Liver (tissue), 9 donors: ENCODE data around the gene IFT80. TPM values are rescaled to one million over a fixed set of nuclear protein-coding genes. Genes with fewer than 3 reads are reported as not detected.

Experiments used
- DNase-seq: peaks from one replicate; pipeline ENCODE4 v3.0.0-alpha.2; 2017; ENCODE audit warnings: low spot score
- H3K27ac ChIP-seq, 2 donors: one replicate each; pipeline ENCODE4 v1.7.0; 2013; ENCODE audit warnings: inconsistent platforms in 2 of 2, low read length in 2 of 2, control low read depth in 1 of 2, low read depth in 1 of 2, mild to moderate bottlenecking in 1 of 2
- H3K27me3 ChIP-seq, 4 donors: one replicate each; pipeline versions ENCODE4 v1.6.1 to v1.7.0; 2013; ENCODE audit warnings: low read length in 3 of 4, inconsistent platforms in 1 of 4, mild to moderate bottlenecking in 1 of 4, moderate library complexity in 1 of 4; ENCODE audit not compliant: control insufficient read depth in 4 of 4, insufficient read depth in 4 of 4
- H3K36me3 ChIP-seq, 4 donors: one replicate each; pipeline versions ENCODE4 v1.6.1 to v1.7.0; 2013; ENCODE audit warnings: low read length in 3 of 4, mild to moderate bottlenecking in 3 of 4, low read depth in 1 of 4, moderate library complexity in 1 of 4; ENCODE audit not compliant: control insufficient read depth in 4 of 4, insufficient read depth in 3 of 4
- H3K4me1 ChIP-seq, 4 donors: one replicate each; pipeline versions ENCODE4 v1.6.1 to v1.7.0; 2013; ENCODE audit warnings: low read length in 3 of 4, mild to moderate bottlenecking in 3 of 4, moderate library complexity in 1 of 4; ENCODE audit not compliant: control insufficient read depth in 4 of 4, insufficient read depth in 4 of 4
- H3K4me3 ChIP-seq, 3 donors: one replicate each; pipeline versions ENCODE4 v1.6.1 to v1.7.0; 2013; ENCODE audit warnings: low read length in 3 of 3, control low read depth in 1 of 3, low read depth in 1 of 3, mild to moderate bottlenecking in 1 of 3
- H3K9ac ChIP-seq, 2 donors: one replicate each; pipeline ENCODE4 v1.7.0; 2013; ENCODE audit warnings: low read length in 2 of 2, mild to moderate bottlenecking in 2 of 2, moderate library complexity in 2 of 2, control low read depth in 1 of 2, low read depth in 1 of 2
- H3K9me3 ChIP-seq, 4 donors: one replicate each; pipeline versions ENCODE4 v1.6.1 to v1.7.0; 2013; ENCODE audit warnings: low read length in 3 of 4; ENCODE audit not compliant: control insufficient read depth in 4 of 4
- EGR1 ChIP-seq, 2 donors: IDR thresholded peaks; 2 replicates each; pipeline ENCODE4 v1.6.1; 2016 to 2018; ENCODE audit warnings: antibody characterized with exemption in 2 of 2, low read depth in 2 of 2
- FOXA1 ChIP-seq: IDR thresholded peaks from 2 replicates; pipeline ENCODE4 v1.6.1; 2016; ENCODE audit warnings: antibody characterized with exemption
- FOXA2 ChIP-seq: IDR thresholded peaks from 2 replicates; pipeline ENCODE4 v1.6.1; 2016; ENCODE audit warnings: antibody characterized with exemption
- GABPA ChIP-seq, 2 donors: IDR thresholded peaks in 1 of 2; conservative IDR thresholded peaks in 1 of 2; 2 replicates each; pipeline ENCODE4 v1.6.1; 2016; ENCODE audit warnings: antibody characterized with exemption in 2 of 2, mild to moderate bottlenecking in 1 of 2, moderate library complexity in 1 of 2
- HNF4A ChIP-seq, 2 donors: conservative IDR thresholded peaks; 2 replicates each; pipeline ENCODE4 v1.6.1; 2016; ENCODE audit warnings: antibody characterized with exemption in 2 of 2, mild to moderate bottlenecking in 2 of 2
- HNF4G ChIP-seq: IDR thresholded peaks from 2 replicates; pipeline ENCODE4 v1.6.1; 2016; ENCODE audit warnings: antibody characterized with exemption
- JUND ChIP-seq, 2 donors: IDR thresholded peaks; 2 replicates each; pipeline ENCODE4 v1.6.1; 2016; ENCODE audit warnings: antibody characterized with exemption in 2 of 2
- NR2F2 ChIP-seq: IDR thresholded peaks from 2 replicates; pipeline ENCODE4 v1.6.1; 2016; ENCODE audit warnings: antibody characterized with exemption
- RAD21 ChIP-seq, 2 donors: IDR thresholded peaks; 2 replicates each; pipeline ENCODE4 v1.6.1; 2016; ENCODE audit warnings: antibody characterized with exemption in 2 of 2, mild to moderate bottlenecking in 2 of 2
- RXRA ChIP-seq, 2 donors: IDR thresholded peaks; 2 replicates each; pipeline ENCODE4 v1.6.1; 2017 to 2018; ENCODE audit warnings: antibody characterized with exemption in 2 of 2, mild to moderate bottlenecking in 1 of 2
- SP1 ChIP-seq: IDR thresholded peaks from 2 replicates; pipeline ENCODE4 v1.6.1; 2018; ENCODE audit warnings: antibody characterized with exemption, mild to moderate bottlenecking
- TAF1 ChIP-seq: conservative IDR thresholded peaks from 2 replicates; pipeline ENCODE4 v1.6.1; 2016; ENCODE audit warnings: antibody characterized with exemption, mild to moderate bottlenecking
- YY1 ChIP-seq: IDR thresholded peaks from 2 replicates; pipeline ENCODE4 v1.6.1; 2016; ENCODE audit warnings: antibody characterized with exemption, mild to moderate bottlenecking
- WGBS: extraction: QIAGEN DNeasy Blood & Tissue Kit; methylation state at CpG from one replicate; pipeline ENCODE4 v1.1.7; 2013; 5-methylcytosine and 5-hydroxymethylcytosine counted together
- polyA plus RNA-seq, 2 donors: library from polyadenylated mRNA; stranded (reverse) in 1 of 2; unstranded in 1 of 2; fragments of 200-250 nt in 1 of 2; fragments of >200 nt in 1 of 2; fragmentation: Nextera tagmentation in 1 of 2; extraction: Ambion mirVana in 1 of 2; gene quantifications; one replicate each; pipeline versions ENCODE4 v1.2.1 to v1.2.3, GENCODE V29; 2013 to 2015
- total RNA-seq, 2 donors: library from RNA; depleted of rRNA; stranded (reverse); fragments of >200 nt; gene quantifications; one replicate each; pipeline ENCODE4 v1.2.3, GENCODE V29; 2014
- TF ChIP-seq, protein P1 (sequence below): fragments of 150-350 bp; IDR thresholded peaks from 2 replicates; pipeline ENCODE4 v1.5.1; 2017; ENCODE audit warnings: improper control_type of control experiment, low read depth, low read length; ENCODE audit not compliant: missing input control
- TF ChIP-seq, protein P2 (sequence below): IDR thresholded peaks from 2 replicates; pipeline ENCODE4 v1.6.1; 2016; ENCODE audit warnings: antibody characterized with exemption
- TF ChIP-seq, protein P3 (sequence below): IDR thresholded peaks from 2 replicates; pipeline ENCODE4 v1.6.1; 2016; ENCODE audit warnings: antibody characterized with exemption, mild to moderate bottlenecking
- TF ChIP-seq, protein P4 (sequence below): IDR thresholded peaks from 2 replicates; pipeline ENCODE4 v1.6.1; 2016; ENCODE audit warnings: antibody characterized with exemption
- TF ChIP-seq, protein P5 (sequence below): IDR thresholded peaks from 2 replicates; pipeline ENCODE4 v1.6.1; 2016; ENCODE audit warnings: antibody characterized with exemption
- donor health status: healthy.
- donor health status: healthy.
- donor health status: healthy.
- donor health status: healthy.
- donor health status: healthy.

Gene IFT80
- total and polyA plus RNA-seq, 4 donors: 3.5 to 15.7 (median 8.3) TPM

DNA sequence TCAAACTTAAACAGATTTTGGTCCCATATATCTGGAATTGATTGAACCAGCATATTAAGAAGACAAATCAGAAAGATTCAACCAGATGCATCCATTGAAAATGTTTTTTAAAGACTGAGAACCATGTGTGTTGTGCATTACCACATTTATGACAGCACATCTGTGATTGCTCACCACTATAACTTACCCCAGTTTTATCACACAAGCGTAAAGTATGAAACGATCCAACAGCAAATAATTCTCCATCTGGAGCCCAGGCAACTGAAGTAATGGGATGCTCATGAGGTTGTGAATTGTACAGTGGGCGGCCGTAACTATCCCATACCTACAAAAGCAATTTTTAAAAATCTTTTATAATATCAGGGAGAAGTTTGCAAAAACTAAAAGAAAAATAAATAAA, 43.2 kb downstream of the IFT80 start:
- 96% methylated on average over 4 of the region's 4 CpGs for WGBS
- TF ChIP-seq, protein P1, sequence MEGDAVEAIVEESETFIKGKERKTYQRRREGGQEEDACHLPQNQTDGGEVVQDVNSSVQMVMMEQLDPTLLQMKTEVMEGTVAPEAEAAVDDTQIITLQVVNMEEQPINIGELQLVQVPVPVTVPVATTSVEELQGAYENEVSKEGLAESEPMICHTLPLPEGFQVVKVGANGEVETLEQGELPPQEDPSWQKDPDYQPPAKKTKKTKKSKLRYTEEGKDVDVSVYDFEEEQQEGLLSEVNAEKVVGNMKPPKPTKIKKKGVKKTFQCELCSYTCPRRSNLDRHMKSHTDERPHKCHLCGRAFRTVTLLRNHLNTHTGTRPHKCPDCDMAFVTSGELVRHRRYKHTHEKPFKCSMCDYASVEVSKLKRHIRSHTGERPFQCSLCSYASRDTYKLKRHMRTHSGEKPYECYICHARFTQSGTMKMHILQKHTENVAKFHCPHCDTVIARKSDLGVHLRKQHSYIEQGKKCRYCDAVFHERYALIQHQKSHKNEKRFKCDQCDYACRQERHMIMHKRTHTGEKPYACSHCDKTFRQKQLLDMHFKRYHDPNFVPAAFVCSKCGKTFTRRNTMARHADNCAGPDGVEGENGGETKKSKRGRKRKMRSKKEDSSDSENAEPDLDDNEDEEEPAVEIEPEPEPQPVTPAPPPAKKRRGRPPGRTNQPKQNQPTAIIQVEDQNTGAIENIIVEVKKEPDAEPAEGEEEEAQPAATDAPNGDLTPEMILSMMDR: no peak
- TF ChIP-seq TAF1 (no peak), FOXA1 (no peak), YY1 (no peak), RAD21 (IDR thresholded peaks at IDR 0.05) (no peak), HNF4A (conservative IDR thresholded peaks at IDR 0.05) (no peak), EGR1 (IDR thresholded peaks at IDR 0.05; ENCODE audit: low read depth in 2 of 2) (no peak), NR2F2 (no peak), SP1 (no peak), JUND (IDR thresholded peaks at IDR 0.05) (no peak), FOXA2 (no peak), RXRA (IDR thresholded peaks at IDR 0.05) (no peak), GABPA (IDR thresholded peaks at IDR 0.05 in 1 of 2, conservative IDR thresholded peaks at IDR 0.05 in 1 of 2) (no peak), HNF4G (no peak)
- TF ChIP-seq, protein P2, sequence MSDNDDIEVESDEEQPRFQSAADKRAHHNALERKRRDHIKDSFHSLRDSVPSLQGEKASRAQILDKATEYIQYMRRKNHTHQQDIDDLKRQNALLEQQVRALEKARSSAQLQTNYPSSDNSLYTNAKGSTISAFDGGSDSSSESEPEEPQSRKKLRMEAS: no peak
- TF ChIP-seq, protein P3, sequence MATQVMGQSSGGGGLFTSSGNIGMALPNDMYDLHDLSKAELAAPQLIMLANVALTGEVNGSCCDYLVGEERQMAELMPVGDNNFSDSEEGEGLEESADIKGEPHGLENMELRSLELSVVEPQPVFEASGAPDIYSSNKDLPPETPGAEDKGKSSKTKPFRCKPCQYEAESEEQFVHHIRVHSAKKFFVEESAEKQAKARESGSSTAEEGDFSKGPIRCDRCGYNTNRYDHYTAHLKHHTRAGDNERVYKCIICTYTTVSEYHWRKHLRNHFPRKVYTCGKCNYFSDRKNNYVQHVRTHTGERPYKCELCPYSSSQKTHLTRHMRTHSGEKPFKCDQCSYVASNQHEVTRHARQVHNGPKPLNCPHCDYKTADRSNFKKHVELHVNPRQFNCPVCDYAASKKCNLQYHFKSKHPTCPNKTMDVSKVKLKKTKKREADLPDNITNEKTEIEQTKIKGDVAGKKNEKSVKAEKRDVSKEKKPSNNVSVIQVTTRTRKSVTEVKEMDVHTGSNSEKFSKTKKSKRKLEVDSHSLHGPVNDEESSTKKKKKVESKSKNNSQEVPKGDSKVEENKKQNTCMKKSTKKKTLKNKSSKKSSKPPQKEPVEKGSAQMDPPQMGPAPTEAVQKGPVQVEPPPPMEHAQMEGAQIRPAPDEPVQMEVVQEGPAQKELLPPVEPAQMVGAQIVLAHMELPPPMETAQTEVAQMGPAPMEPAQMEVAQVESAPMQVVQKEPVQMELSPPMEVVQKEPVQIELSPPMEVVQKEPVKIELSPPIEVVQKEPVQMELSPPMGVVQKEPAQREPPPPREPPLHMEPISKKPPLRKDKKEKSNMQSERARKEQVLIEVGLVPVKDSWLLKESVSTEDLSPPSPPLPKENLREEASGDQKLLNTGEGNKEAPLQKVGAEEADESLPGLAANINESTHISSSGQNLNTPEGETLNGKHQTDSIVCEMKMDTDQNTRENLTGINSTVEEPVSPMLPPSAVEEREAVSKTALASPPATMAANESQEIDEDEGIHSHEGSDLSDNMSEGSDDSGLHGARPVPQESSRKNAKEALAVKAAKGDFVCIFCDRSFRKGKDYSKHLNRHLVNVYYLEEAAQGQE: no peak
- TF ChIP-seq, protein P4, sequence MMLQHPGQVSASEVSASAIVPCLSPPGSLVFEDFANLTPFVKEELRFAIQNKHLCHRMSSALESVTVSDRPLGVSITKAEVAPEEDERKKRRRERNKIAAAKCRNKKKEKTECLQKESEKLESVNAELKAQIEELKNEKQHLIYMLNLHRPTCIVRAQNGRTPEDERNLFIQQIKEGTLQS: no peak
- TF ChIP-seq, protein P5, sequence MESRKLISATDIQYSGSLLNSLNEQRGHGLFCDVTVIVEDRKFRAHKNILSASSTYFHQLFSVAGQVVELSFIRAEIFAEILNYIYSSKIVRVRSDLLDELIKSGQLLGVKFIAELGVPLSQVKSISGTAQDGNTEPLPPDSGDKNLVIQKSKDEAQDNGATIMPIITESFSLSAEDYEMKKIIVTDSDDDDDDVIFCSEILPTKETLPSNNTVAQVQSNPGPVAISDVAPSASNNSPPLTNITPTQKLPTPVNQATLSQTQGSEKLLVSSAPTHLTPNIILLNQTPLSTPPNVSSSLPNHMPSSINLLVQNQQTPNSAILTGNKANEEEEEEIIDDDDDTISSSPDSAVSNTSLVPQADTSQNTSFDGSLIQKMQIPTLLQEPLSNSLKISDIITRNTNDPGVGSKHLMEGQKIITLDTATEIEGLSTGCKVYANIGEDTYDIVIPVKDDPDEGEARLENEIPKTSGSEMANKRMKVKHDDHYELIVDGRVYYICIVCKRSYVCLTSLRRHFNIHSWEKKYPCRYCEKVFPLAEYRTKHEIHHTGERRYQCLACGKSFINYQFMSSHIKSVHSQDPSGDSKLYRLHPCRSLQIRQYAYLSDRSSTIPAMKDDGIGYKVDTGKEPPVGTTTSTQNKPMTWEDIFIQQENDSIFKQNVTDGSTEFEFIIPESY: no peak
- no peak overlapping the region for H3K4me3 ChIP-seq
- no peaks in the 10 kb centered on the region for H3K9me3 ChIP-seq
- peaks cover 0 to 6% (median 2%) of the 10 kb centered on the region in 4 donors for H3K36me3 ChIP-seq
- no peaks in the 10 kb centered on the region for H3K4me1 ChIP-seq
- H3K27me3 ChIP-seq: no peaks in the 10 kb centered on the region
- H3K27ac ChIP-seq: no peak overlapping the region
- H3K9ac ChIP-seq: no peak overlapping the region
- DNase-seq: no peak
